ENCODE results near the gene MRPL53. TPM values are rescaled to one million over a fixed set of nuclear protein-coding genes. Genes with fewer than 3 reads are reported as not detected.

Gene MRPL53
- total and polyA plus RNA-seq, 2 of the 13 experiments (the other 11 are each of a cell fraction or from before 2014, with no cell fraction given) = 34.3 to 51.9 TPM

GRCh38 chr2:74482801-74483674 lies 10.6 kb upstream of the MRPL53 start, which contains the start of the genes CCDC142 and TTC31 (continued):
- TF ChIP-seq CERS6 (CRISPR knock-in tag; IDR thresholded peaks at IDR 0.05) = no peak
- peak; percentile 85; the same call in 1 of the 2 replicates for TF ChIP-seq BRCA1 (CRISPR knock-in tag; IDR thresholded peaks at IDR 0.05)
- no peak; the same call in 1 of the 2 replicates for TF ChIP-seq NRL (CRISPR knock-in tag; IDR thresholded peaks at IDR 0.05; ENCODE audit: borderline replicate concordance)
- no peak for TF ChIP-seq DMTF1 (CRISPR knock-in tag; IDR thresholded peaks at IDR 0.05)
- TF ChIP-seq ZBTB7A (CRISPR knock-in tag; IDR thresholded peaks at IDR 0.05) = no peak
- TF ChIP-seq ZNF670 (CRISPR knock-in tag; IDR thresholded peaks at IDR 0.05; ENCODE audit: borderline replicate concordance) = peak; percentile 86; the same call in 1 of the 2 replicates
- 0 out of 2 replicates have a peak, but pooled peaks have one; percentile 14 for TF ChIP-seq ZNF20 (CRISPR knock-in tag; IDR thresholded peaks at IDR 0.05)
- no peak; the same call in 1 of the 2 replicates for TF ChIP-seq RARG (CRISPR knock-in tag; IDR thresholded peaks at IDR 0.05; ENCODE audit: low read depth)
- TF ChIP-seq ZNF143 (CRISPR knock-in tag; IDR thresholded peaks at IDR 0.05) = peak; percentile 86
- no peak for TF ChIP-seq RORA (CRISPR knock-in tag; IDR thresholded peaks at IDR 0.05)
- TF ChIP-seq TSC22D2 (CRISPR knock-in tag; IDR thresholded peaks at IDR 0.05; ENCODE audit: borderline replicate concordance) = peak; percentile 2; the same call in 1 of the 2 replicates
- TF ChIP-seq STAG1 (CRISPR knock-in tag; IDR thresholded peaks at IDR 0.05) = peak; percentile 90
- no peak for TF ChIP-seq JARID2 (CRISPR knock-in tag; IDR thresholded peaks at IDR 0.05; ENCODE audit: insufficient replicate concordance)
- TF ChIP-seq ZNF629 (CRISPR knock-in tag; conservative IDR thresholded peaks at IDR 0.05) = peak; percentile 72; the same call in 1 of the 2 replicates
- 0 out of 2 replicates have a peak, but pooled peaks have one; percentile 73 for TF ChIP-seq NKX3-1 (CRISPR knock-in tag; IDR thresholded peaks at IDR 0.05)
- TF ChIP-seq ZMAT3 (CRISPR knock-in tag; conservative IDR thresholded peaks at IDR 0.05) = peak; percentile 26
- peak; percentile 44; the same call in 1 of the 2 replicates for TF ChIP-seq CREBL2 (CRISPR knock-in tag; IDR thresholded peaks at IDR 0.05; ENCODE audit: borderline replicate concordance)
- TF ChIP-seq, protein P1, sequence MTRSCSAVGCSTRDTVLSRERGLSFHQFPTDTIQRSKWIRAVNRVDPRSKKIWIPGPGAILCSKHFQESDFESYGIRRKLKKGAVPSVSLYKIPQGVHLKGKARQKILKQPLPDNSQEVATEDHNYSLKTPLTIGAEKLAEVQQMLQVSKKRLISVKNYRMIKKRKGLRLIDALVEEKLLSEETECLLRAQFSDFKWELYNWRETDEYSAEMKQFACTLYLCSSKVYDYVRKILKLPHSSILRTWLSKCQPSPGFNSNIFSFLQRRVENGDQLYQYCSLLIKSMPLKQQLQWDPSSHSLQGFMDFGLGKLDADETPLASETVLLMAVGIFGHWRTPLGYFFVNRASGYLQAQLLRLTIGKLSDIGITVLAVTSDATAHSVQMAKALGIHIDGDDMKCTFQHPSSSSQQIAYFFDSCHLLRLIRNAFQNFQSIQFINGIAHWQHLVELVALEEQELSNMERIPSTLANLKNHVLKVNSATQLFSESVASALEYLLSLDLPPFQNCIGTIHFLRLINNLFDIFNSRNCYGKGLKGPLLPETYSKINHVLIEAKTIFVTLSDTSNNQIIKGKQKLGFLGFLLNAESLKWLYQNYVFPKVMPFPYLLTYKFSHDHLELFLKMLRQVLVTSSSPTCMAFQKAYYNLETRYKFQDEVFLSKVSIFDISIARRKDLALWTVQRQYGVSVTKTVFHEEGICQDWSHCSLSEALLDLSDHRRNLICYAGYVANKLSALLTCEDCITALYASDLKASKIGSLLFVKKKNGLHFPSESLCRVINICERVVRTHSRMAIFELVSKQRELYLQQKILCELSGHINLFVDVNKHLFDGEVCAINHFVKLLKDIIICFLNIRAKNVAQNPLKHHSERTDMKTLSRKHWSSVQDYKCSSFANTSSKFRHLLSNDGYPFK (CRISPR knock-in tag; IDR thresholded peaks at IDR 0.05; ENCODE audit: borderline replicate concordance) = peak; percentile 96
- TF ChIP-seq, protein P2, sequence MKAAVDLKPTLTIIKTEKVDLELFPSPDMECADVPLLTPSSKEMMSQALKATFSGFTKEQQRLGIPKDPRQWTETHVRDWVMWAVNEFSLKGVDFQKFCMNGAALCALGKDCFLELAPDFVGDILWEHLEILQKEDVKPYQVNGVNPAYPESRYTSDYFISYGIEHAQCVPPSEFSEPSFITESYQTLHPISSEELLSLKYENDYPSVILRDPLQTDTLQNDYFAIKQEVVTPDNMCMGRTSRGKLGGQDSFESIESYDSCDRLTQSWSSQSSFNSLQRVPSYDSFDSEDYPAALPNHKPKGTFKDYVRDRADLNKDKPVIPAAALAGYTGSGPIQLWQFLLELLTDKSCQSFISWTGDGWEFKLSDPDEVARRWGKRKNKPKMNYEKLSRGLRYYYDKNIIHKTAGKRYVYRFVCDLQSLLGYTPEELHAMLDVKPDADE (CRISPR knock-in tag; IDR thresholded peaks at IDR 0.05) = no peak
- no peak for TF ChIP-seq STAT5B (CRISPR knock-in tag; IDR thresholded peaks at IDR 0.05)
- no peak for TF ChIP-seq FIP1L1 (IDR thresholded peaks at IDR 0.05; ENCODE audit: borderline replicate concordance, insufficient read depth, low read depth, low read length)

All from HepG2 (cell line).